Ascending aorta (tissue), 2 donors: ENCODE measurements around the gene POLR1A. TPM values are rescaled to one million over a fixed set of nuclear protein-coding genes. Genes with fewer than 3 reads are reported as not detected.
A peak's percentile ranks its signal among the peaks of the same experiment; 100 is the strongest.

Source experiments
- DNase-seq, 2 donors: peaks; one replicate each; pipeline ENCODE4 v3.0.0-alpha.2; 2019; ENCODE audit warnings: low spot score in 2 of 2
- H3K27ac ChIP-seq, 2 donors: fragments of 200-600 bp; sonication (generic); one replicate each; pipeline ENCODE4 v1.5.1; 2016 to 2017; ENCODE audit warnings: mild to moderate bottlenecking in 1 of 2
- H3K27me3 ChIP-seq: fragments of 200-600 bp; sonication (generic); one replicate; pipeline ENCODE4 v1.5.1; 2017
- H3K36me3 ChIP-seq, 2 donors: fragments of 200-600 bp; sonication (generic); one replicate each; pipeline ENCODE4 v1.5.1; 2016
- H3K4me1 ChIP-seq, 2 donors: fragments of 200-600 bp; sonication (generic); one replicate each; pipeline ENCODE4 v1.5.1; 2016 to 2017; ENCODE audit warnings: mild to moderate bottlenecking in 1 of 2
- H3K4me3 ChIP-seq, 2 donors: fragments of 200-600 bp; sonication (generic); one replicate each; pipeline ENCODE4 v1.5.1; 2016 to 2017; ENCODE audit warnings: mild to moderate bottlenecking in 1 of 2
- H3K9me3 ChIP-seq, 2 donors: fragments of 200-600 bp; sonication (generic); one replicate each; pipeline ENCODE4 v1.5.1; 2016
- intact Hi-C: fragments of 100-400 bp; cut with DNase I; formaldehyde crosslinking; loops from one replicate; pipeline ENCODE4 v1.15.1; 2023
- total RNA-seq: library from RNA; depleted of rRNA; stranded (reverse); fragments of >200 nt; gene quantifications from one replicate; pipeline ENCODE4 v1.1.0, GENCODE V29; 2016
- TF ChIP-seq, protein P1 (sequence below), 3 experiments: fragments of 200-600 bp in 2 of 3; fragments of 450-650 bp in 1 of 3; sonication (generic) in 2 of 3; IDR thresholded peaks; one replicate each; pipeline ENCODE4 v1.5.1; 2016 to 2019; ENCODE audit warnings: antibody characterized with exemption in 3 of 3, mild to moderate bottlenecking in 1 of 3, moderate library complexity in 1 of 3

The POLR1A gene
- total RNA-seq, 1 donor from 2014 or later: 8.0 TPM

DNA sequence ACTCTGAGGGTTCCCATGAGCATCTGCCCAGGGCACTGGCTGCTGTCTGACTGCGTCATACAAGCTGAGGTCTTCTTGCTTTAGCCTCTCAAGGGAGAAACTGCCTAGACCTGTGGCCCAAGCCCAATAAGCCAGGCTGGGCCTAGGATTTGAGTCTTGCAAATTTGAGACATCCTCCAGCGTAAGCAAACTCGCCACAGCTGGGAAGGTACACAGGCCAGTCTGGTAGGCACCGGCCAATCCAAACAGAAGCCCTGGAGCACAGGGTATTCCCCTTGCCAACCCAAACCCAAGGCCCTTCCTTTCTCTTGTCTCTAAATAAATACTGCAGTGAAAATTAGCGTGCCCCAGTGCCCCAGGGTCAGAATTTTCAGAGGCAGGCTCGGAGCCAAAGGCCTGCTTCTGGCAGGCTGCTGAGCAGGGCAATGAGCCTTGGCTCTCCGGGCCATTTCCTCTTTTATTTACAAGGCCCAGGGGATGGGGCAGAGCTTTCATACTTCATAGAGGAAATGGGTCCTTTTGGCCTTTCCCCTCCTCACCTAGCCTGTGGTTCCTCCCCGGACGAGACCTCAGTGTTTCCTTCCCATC lies 33.3 kb downstream of the POLR1A start:
- Histone ChIP-seq H3K4me3 (no peak overlapping the region), H3K4me1 (peaks cover 8 to 16% of the 10 kb centered on the region in 2 donors), H3K36me3 (peaks cover 29 to 51% of the 10 kb centered on the region in 2 donors), H3K27ac (peak overlapping the region; percentile 85 to 88), H3K9me3 (no peaks in the 10 kb centered on the region), H3K27me3 (no peaks in the 10 kb centered on the region)
- intact Hi-C loops: loop anchor here (2.0 to 5.0 kb wide), 4 partner anchors 34 to 345 kb away; partner anchors contain the start of gene ST3GAL5
- TF ChIP-seq, protein P1, sequence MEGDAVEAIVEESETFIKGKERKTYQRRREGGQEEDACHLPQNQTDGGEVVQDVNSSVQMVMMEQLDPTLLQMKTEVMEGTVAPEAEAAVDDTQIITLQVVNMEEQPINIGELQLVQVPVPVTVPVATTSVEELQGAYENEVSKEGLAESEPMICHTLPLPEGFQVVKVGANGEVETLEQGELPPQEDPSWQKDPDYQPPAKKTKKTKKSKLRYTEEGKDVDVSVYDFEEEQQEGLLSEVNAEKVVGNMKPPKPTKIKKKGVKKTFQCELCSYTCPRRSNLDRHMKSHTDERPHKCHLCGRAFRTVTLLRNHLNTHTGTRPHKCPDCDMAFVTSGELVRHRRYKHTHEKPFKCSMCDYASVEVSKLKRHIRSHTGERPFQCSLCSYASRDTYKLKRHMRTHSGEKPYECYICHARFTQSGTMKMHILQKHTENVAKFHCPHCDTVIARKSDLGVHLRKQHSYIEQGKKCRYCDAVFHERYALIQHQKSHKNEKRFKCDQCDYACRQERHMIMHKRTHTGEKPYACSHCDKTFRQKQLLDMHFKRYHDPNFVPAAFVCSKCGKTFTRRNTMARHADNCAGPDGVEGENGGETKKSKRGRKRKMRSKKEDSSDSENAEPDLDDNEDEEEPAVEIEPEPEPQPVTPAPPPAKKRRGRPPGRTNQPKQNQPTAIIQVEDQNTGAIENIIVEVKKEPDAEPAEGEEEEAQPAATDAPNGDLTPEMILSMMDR (IDR thresholded peaks at IDR 0.05): no peak
- DNase-seq: peak in 1 of 2 donors; percentile 93

DNA sequence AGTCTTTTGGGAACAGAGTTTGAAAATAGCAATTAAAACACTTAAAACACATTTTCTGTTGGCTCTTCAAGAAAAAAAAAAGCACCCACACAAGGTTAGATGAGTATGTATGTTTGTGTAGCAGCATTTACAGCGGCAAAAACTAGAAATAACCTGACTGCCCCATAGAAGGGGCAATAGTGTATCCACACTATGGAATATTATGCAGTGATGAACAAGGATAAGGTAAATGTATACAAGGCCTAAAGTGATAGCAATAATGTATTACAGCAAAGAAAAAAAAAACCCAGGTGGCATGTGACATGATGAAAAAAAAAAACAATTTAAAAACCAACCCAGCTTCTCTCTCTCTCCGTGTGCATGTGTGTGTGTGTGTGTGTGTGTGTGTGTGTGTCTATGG lies 34.8 kb downstream of the POLR1A start:
- DNase-seq: no peak
- no peak overlapping the region for H3K27ac ChIP-seq
- no peaks in the 10 kb centered on the region for H3K9me3 ChIP-seq
- H3K4me1 ChIP-seq: peaks cover 8 to 20% of the 10 kb centered on the region in 2 donors
- intact Hi-C loops: loop anchor here (5.0 kb wide), 2 partner anchors 74 to 344 kb away; no protein-coding TSS in a partner anchor
- H3K36me3 ChIP-seq: peaks cover 26 to 36% of the 10 kb centered on the region in 2 donors
- no peaks in the 10 kb centered on the region for H3K27me3 ChIP-seq
- TF ChIP-seq, protein P1 (IDR thresholded peaks at IDR 0.05): no peak
- no peak overlapping the region for H3K4me3 ChIP-seq

DNA sequence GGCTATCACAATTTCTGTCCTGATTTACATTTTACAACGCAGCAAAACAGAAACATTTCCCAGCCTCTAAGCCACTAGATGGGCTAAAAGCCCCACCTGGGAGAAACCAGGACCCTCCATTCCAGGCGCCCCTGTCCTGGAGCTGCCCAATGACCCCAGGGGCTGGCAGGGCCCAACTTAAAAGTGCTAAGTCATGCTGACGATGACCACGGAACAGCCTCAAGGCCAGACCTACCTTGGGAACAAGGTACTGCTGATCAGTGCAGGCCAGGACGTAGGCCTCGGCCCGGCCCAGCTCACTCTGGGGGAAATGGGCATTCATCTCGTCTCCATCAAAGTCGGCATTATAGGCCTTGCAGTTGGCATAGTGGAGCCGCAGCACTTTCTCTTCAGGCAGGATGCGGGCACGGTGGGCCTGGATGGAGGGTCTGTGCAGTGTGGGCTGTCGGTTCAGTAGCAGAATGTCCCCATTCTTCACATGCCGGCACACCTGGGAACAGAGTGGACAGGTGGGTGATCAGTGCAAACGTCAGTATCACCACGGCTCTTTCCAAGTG lies 35.8 kb downstream of the POLR1A start:
- Histone ChIP-seq H3K4me3 (no peak overlapping the region), H3K9me3 (no peaks in the 10 kb centered on the region), H3K36me3 (peaks cover 25 to 38% of the 10 kb centered on the region in 2 donors), H3K4me1 (peaks cover 8 to 23% of the 10 kb centered on the region in 2 donors), H3K27ac (no peak overlapping the region), H3K27me3 (no peaks in the 10 kb centered on the region)
- TF ChIP-seq, protein P1 (IDR thresholded peaks at IDR 0.05): no peak
- DNase-seq: no peak
- intact Hi-C loops: loop anchor here (5.0 kb wide), 2 partner anchors 73 to 343 kb away; no protein-coding TSS in a partner anchor

DNA sequence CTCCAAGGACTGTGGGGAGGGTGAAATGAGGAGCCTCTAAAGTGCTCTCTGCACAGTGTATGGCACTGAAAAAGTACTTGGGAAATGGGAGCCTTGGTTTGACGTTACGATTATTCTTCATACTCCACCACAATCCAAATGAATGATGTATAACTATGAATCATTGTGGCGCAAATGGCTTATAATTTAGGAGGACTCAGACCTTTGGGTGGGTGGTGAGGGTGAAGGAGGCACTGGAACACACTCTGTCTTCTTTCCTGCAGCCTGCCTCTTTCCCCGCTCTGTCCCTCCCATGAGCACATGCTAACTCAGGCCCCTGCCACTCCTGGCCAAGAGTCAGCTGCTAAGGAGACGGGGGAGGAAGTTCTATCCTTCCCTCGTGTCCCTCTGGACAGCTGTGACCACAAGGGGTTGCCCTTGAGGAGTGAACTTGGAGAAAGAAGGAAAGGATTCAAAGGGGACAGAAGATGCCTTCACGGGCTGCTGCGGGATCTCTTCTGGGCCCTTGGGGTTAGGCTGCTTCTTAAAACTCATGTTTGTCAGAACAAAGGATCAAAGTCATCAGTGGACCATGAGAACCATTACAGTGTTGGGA lies 36.5 kb downstream of the POLR1A start:
- no peak for DNase-seq
- H3K36me3 ChIP-seq: peaks cover 21 to 38% of the 10 kb centered on the region in 2 donors
- no peaks in the 10 kb centered on the region for H3K27me3 ChIP-seq
- no peak overlapping the region for H3K4me3 ChIP-seq
- H3K4me1 ChIP-seq: peaks cover 8 to 23% of the 10 kb centered on the region in 2 donors
- no peak overlapping the region for H3K27ac ChIP-seq
- H3K9me3 ChIP-seq: no peaks in the 10 kb centered on the region
- TF ChIP-seq, protein P1 (IDR thresholded peaks at IDR 0.05): no peak
- intact Hi-C loops: no loop called here

DNA sequence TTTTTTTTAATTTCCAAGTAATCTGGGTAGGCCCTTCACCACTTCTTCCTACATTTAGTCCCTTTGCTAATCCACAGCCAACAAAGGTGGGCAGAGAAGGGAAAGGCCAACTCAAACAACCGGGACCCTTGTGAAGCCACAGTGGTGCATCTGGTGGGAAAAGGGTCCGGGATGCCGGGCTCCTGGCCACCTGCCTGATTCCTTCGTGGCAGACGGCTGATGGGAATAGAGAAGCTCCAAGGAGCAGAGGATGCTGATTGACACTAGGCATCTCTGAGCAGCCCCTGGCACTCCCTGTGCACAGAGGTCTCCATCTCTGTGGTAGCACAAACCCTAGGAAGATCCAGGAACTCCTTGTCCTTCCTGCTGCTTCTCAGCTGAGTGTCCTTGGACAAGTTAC lies 37.0 kb downstream of the POLR1A start:
- H3K36me3 ChIP-seq: peaks cover 17 to 37% of the 10 kb centered on the region in 2 donors
- no peak overlapping the region for H3K4me3 ChIP-seq
- peaks cover 8 to 23% of the 10 kb centered on the region in 2 donors for H3K4me1 ChIP-seq
- DNase-seq: no peak
- peaks cover 0 to under 1% of the 10 kb centered on the region in 2 donors for H3K9me3 ChIP-seq
- H3K27ac ChIP-seq: no peak overlapping the region
- H3K27me3 ChIP-seq: no peaks in the 10 kb centered on the region
- intact Hi-C loops: no loop called here
- TF ChIP-seq, protein P1 (IDR thresholded peaks at IDR 0.05): no peak
